ENCODE results near the gene ZCCHC7. TPM values are rescaled to one million over a fixed set of nuclear protein-coding genes. Genes with fewer than 3 reads are reported as not detected.
"Not testable (repeated sequence)": the region's sequence is repeated elsewhere in the genome, so short reads cannot be mapped to it uniquely, and the experiment has no call there.

ZCCHC7 gene
- total RNA-seq, 4 donors from 2014 or later = 4.8 to 11.2 (median 6.9) TPM

- Histone ChIP-seq H3K4me3 (no peak overlapping the region), H3K36me3 (peaks cover 0 to 4% of the 10 kb centered on the region in 2 donors), H3K27ac (no peak overlapping the region), H3K4me1 (peaks cover 24 to 25% of the 10 kb centered on the region in 2 donors), H3K9me3 (no peaks in the 10 kb centered on the region), H3K27me3 (no peaks in the 10 kb centered on the region)
- ATAC-seq = no peak
- DNase-seq = no peak
- intact Hi-C loops (cut with DNase I; ENCODE audit: low total_unique reads) (loop anchor here (10.0 kb wide), 1 partner anchor 243 kb away; no protein-coding TSS in a partner anchor), in situ Hi-C loops (cut with MboI; ENCODE audit: low sequenced_read_pairs in 4 of 4) (loop anchor here in 1 of 4 donors (5.0 kb wide), 1 partner anchor 35 kb away; no protein-coding TSS in a partner anchor)
- no peak for TF ChIP-seq POLR2A (IDR thresholded peaks at IDR 0.05)
- TF ChIP-seq CTCF (IDR thresholded peaks at IDR 0.05 in 4 of 5, conservative IDR thresholded peaks at IDR 0.05 in 1 of 5) = no peak
Observed at GRCh38 chr9:37082214-37082765, 38.1 kb upstream of the ZCCHC7 start.

- peaks cover 24 to 25% of the 10 kb centered on the region in 2 donors for H3K4me1 ChIP-seq
- no peak for TF ChIP-seq CTCF (IDR thresholded peaks at IDR 0.05 in 4 of 5, conservative IDR thresholded peaks at IDR 0.05 in 1 of 5)
- TF ChIP-seq POLR2A (IDR thresholded peaks at IDR 0.05) = no peak
- peaks cover 0 to 18% of the 10 kb centered on the region in 2 donors for H3K36me3 ChIP-seq
- intact Hi-C loops (cut with DNase I; ENCODE audit: low total_unique reads) = loop anchor here (10.0 kb wide), 1 partner anchor 241 kb away; no protein-coding TSS in a partner anchor
- ATAC-seq (no peak), DNase-seq (no peak)
- in situ Hi-C loops (cut with MboI; ENCODE audit: low sequenced_read_pairs in 4 of 4) = loop anchor here in 1 of 4 donors (5.0 kb wide), 1 partner anchor 34 kb away; no protein-coding TSS in a partner anchor
- H3K4me3 ChIP-seq = no peak overlapping the region
- no peak overlapping the region for H3K27ac ChIP-seq
- H3K27me3 ChIP-seq = no peaks in the 10 kb centered on the region
- no peaks in the 10 kb centered on the region for H3K9me3 ChIP-seq
Observed at GRCh38 chr9:37083654-37084053, 36.7 kb upstream of the ZCCHC7 start.

- H3K4me3 ChIP-seq = no peak overlapping the region
- peaks cover 20 to 22% of the 10 kb centered on the region in 2 donors for H3K4me1 ChIP-seq
- in situ Hi-C loops (cut with MboI; ENCODE audit: low sequenced_read_pairs in 4 of 4) = no loop called here
- no peak overlapping the region for H3K27ac ChIP-seq
- H3K27me3 ChIP-seq = no peaks in the 10 kb centered on the region
- H3K36me3 ChIP-seq = peaks cover 0 to 27% of the 10 kb centered on the region in 2 donors
- ATAC-seq (no peak), DNase-seq (no peak)
- intact Hi-C loops (cut with DNase I; ENCODE audit: low total_unique reads) = loop anchor here (10.0 kb wide), 1 partner anchor 240 kb away; no protein-coding TSS in a partner anchor
- TF ChIP-seq CTCF (IDR thresholded peaks at IDR 0.05 in 4 of 5, conservative IDR thresholded peaks at IDR 0.05 in 1 of 5) = no peak
- no peak for TF ChIP-seq POLR2A (IDR thresholded peaks at IDR 0.05)
- H3K9me3 ChIP-seq = no peaks in the 10 kb centered on the region
Observed at GRCh38 chr9:37085233-37085632, 35.1 kb upstream of the ZCCHC7 start.

DNA sequence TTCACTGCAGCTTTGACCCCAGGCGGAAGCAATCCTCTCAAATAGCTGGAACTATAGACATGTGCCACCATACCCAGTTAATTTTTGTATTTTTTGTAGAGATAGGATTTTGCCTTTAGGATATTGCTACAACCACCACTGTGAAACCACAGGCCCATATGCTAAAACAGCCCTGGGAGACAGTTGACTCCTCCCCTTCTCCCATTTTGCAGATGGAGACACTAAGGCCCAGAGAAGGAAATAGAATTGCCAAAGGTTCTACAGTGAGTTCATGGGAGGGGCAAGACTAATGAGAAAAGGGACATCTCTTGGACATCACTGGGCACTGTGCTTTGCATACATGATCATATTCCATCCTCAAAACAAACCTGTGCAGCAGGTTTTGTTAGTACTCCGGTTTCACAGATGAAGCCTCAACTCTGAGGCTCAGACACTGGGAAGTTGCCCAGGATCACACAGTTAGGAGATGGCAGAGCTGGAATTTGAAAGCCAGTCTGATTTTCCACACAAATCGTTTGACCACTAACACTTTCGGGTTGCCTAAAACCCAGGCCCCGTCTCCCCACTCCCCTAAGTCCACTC is 27.6 kb upstream of the ZCCHC7 start:
- in situ Hi-C loops (cut with MboI; ENCODE audit: low sequenced_read_pairs in 4 of 4); H3K4me1 ChIP-seq; H3K4me3 ChIP-seq; intact Hi-C loops (cut with DNase I; ENCODE audit: low total_unique reads); DNase-seq; H3K9me3 ChIP-seq; H3K27ac ChIP-seq; H3K27me3 ChIP-seq; ATAC-seq: not testable (repeated sequence)
- peaks cover 0 to 18% of the 10 kb centered on the region in 2 donors for H3K36me3 ChIP-seq

DNA sequence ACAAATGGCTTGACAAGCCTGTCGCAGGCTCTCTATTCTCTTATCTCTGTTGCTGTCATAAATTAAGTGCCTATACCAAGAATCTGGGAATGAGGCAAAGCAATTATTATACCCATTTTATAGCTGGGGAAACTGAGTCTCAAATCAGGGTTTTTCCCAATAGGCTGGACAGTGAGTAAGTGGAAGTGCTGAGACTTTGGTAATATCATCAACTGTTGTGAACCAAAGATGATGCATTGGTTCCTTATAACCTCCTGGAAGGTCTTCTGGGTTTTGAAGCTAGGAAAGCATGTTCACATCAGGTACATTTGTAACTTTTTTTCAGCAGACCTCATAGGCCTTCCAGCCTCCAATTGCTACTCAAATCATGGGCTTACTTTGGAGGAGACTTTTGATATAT is 25.6 kb upstream of the ZCCHC7 start:
- H3K27ac ChIP-seq = no peak overlapping the region
- TF ChIP-seq CTCF (IDR thresholded peaks at IDR 0.05 in 4 of 5, conservative IDR thresholded peaks at IDR 0.05 in 1 of 5) = no peak
- TF ChIP-seq POLR2A (IDR thresholded peaks at IDR 0.05) = no peak
- DNase-seq (no peak), ATAC-seq (no peak)
- H3K4me1 ChIP-seq = no peaks in the 10 kb centered on the region
- no peaks in the 10 kb centered on the region for H3K36me3 ChIP-seq
- no peak overlapping the region for H3K4me3 ChIP-seq
- H3K27me3 ChIP-seq = no peaks in the 10 kb centered on the region
- intact Hi-C loops (cut with DNase I; ENCODE audit: low total_unique reads) (no loop called here), in situ Hi-C loops (cut with MboI; ENCODE audit: low sequenced_read_pairs in 4 of 4) (no loop called here)
- no peaks in the 10 kb centered on the region for H3K9me3 ChIP-seq

Measured in gastrocnemius medialis (tissue), 4 donors.